DMS 273 treated with DMSO at 0.1 percent for 48 hours (cell line): ENCODE measurements around the gene TMEM132D.

Source experiments
- DNase-seq: peaks from one replicate; lab custom pipeline; 2025; lab: John Stamatoyannopoulos, UW

The TMEM132D gene

GRCh38 chr12:129534966-129535750 lies 368.7 kb downstream of the TMEM132D start:
- DNase-seq = no peak

- no peak for DNase-seq
Observed at GRCh38 chr12:129532707-129533499, 370.9 kb downstream of the TMEM132D start.

GRCh38 chr12:129532082-129532481 lies 371.7 kb downstream of the TMEM132D start:
- DNase-seq = no peak

- no peak for DNase-seq
Observed at GRCh38 chr12:129530984-129531383, 372.8 kb downstream of the TMEM132D start.

- no peak for DNase-seq
Observed at GRCh38 chr12:129530517-129530916, 373.3 kb downstream of the TMEM132D start.

GRCh38 chr12:129527506-129527905 lies 376.3 kb downstream of the TMEM132D start:
- DNase-seq = no peak

GRCh38 chr12:129523621-129524020 lies 380.2 kb downstream of the TMEM132D start:
- DNase-seq = no peak

- no peak for DNase-seq
Observed at GRCh38 chr12:129520739-129521138, 383.1 kb downstream of the TMEM132D start.

- DNase-seq = no peak
Observed at GRCh38 chr12:129503802-129504201, 400.0 kb downstream of the TMEM132D start.

- no peak for DNase-seq
Observed at GRCh38 chr12:129496226-129496625, 407.6 kb downstream of the TMEM132D start.

- DNase-seq = no peak
Observed at GRCh38 chr12:129494766-129495165, 409.1 kb downstream of the TMEM132D start.

GRCh38 chr12:129494260-129494659 lies 409.6 kb downstream of the TMEM132D start:
- DNase-seq = no peak

GRCh38 chr12:129489100-129489676 lies 414.6 kb downstream of the TMEM132D start:
- DNase-seq = no peak

- DNase-seq = no peak
Observed at GRCh38 chr12:129486931-129487330, 416.9 kb downstream of the TMEM132D start.

- no peak for DNase-seq
Observed at GRCh38 chr12:129483111-129483893, 420.5 kb downstream of the TMEM132D start.

GRCh38 chr12:129481921-129482320 lies 421.9 kb downstream of the TMEM132D start:
- no peak for DNase-seq

- no peak for DNase-seq
Observed at GRCh38 chr12:129470196-129470595, 433.6 kb downstream of the TMEM132D start.

GRCh38 chr12:129467726-129468125 lies 436.1 kb downstream of the TMEM132D start:
- DNase-seq = no peak

GRCh38 chr12:129467289-129467688 lies 436.5 kb downstream of the TMEM132D start:
- DNase-seq = no peak

- DNase-seq = no peak
Observed at GRCh38 chr12:129466499-129466898, 437.3 kb downstream of the TMEM132D start.

GRCh38 chr12:129459886-129460285 lies 443.9 kb downstream of the TMEM132D start:
- no peak for DNase-seq

GRCh38 chr12:129446696-129447095 lies 457.1 kb downstream of the TMEM132D start:
- DNase-seq = no peak
